Keratinocyte (primary cell): ENCODE results near the gene SHROOM3. TPM values are rescaled to one million over a fixed set of nuclear protein-coding genes. Genes with fewer than 3 reads are reported as not detected.

ENCODE experiments used
- DNase-seq: peaks from one replicate; pipeline ENCODE4 v3.0.0-alpha.2; 2011; ENCODE audit warnings: low read depth, missing footprints, low spot score
- FAIRE-seq: peaks from 2 replicates; lab custom pipeline; 2011; peaks lifted over from hg19 to GRCh38; lab: Jason Lieb, UNC
- H2AFZ ChIP-seq: 2 replicates; pipeline ENCODE4 v1.6.0; 2012; ENCODE audit warnings: low read length, control low read depth, inconsistent platforms; ENCODE audit not compliant: control insufficient read depth
- H3K27ac ChIP-seq: 2 replicates; pipeline ENCODE4 v1.5.1; 2011; ENCODE audit warnings: low read length; ENCODE audit not compliant: control insufficient read depth, insufficient read depth
- H3K27me3 ChIP-seq: 3 replicates; pipeline ENCODE4 v1.6.0; 2011; ENCODE audit warnings: low read length; ENCODE audit not compliant: control insufficient read depth, insufficient read depth; ENCODE audit errors: extremely low read depth
- H3K36me3 ChIP-seq, 2 experiments: 2 replicates in 1 of 2; 3 replicates in 1 of 2; pipeline ENCODE4 v1.5.1; 2011; ENCODE audit warnings: low read length in 2 of 2, mild to moderate bottlenecking in 1 of 2; ENCODE audit not compliant: control insufficient read depth in 2 of 2, insufficient read depth in 2 of 2; ENCODE audit errors: extremely low read depth in 1 of 2
- H3K4me1 ChIP-seq: 3 replicates; pipeline ENCODE4 v1.5.1; 2011; ENCODE audit warnings: low read length; ENCODE audit not compliant: control insufficient read depth, insufficient read depth; ENCODE audit errors: extremely low read depth
- H3K4me2 ChIP-seq: 3 replicates; pipeline ENCODE4 v1.6.0; 2011; ENCODE audit warnings: low read depth, low read length; ENCODE audit not compliant: control insufficient read depth, insufficient read depth; ENCODE audit errors: extremely low read depth
- H3K4me3 ChIP-seq, 3 experiments: fragments of 200-600 bp in 1 of 3; sonication (generic) in 1 of 3; 2 replicates in 2 of 3; 3 replicates in 1 of 3; pipeline ENCODE4 v1.5.1; 2011 to 2016; ENCODE audit warnings: low read length in 3 of 3, mild to moderate bottlenecking in 3 of 3, control low read depth in 2 of 3, inconsistent platforms in 1 of 3, low read depth in 1 of 3, mixed read lengths in 1 of 3, mixed run types in 1 of 3, moderate library complexity in 1 of 3; ENCODE audit not compliant: control insufficient read depth in 2 of 3, insufficient read depth in 2 of 3; ENCODE audit errors: extremely low read depth in 1 of 3
- H3K79me2 ChIP-seq: 2 replicates; pipeline ENCODE4 v1.6.0; 2012; ENCODE audit warnings: low read length; ENCODE audit not compliant: control insufficient read depth, insufficient read depth
- H3K9ac ChIP-seq: 3 replicates; pipeline ENCODE4 v1.6.0; 2011; ENCODE audit warnings: low read length; ENCODE audit not compliant: control insufficient read depth, insufficient read depth; ENCODE audit errors: extremely low read depth
- H3K9me1 ChIP-seq: 3 replicates; pipeline ENCODE4 v1.6.0; 2011; ENCODE audit warnings: low read length; ENCODE audit not compliant: control insufficient read depth, insufficient read depth; ENCODE audit errors: extremely low read depth
- H3K9me3 ChIP-seq: 2 replicates; pipeline ENCODE4 v1.5.1; 2012; ENCODE audit warnings: low read depth, low read length; ENCODE audit not compliant: control insufficient read depth
- H4K20me1 ChIP-seq: 3 replicates; pipeline ENCODE4 v1.6.0; 2011; ENCODE audit warnings: low read length; ENCODE audit not compliant: control insufficient read depth, insufficient read depth; ENCODE audit errors: extremely low read depth
- EZH2 ChIP-seq: IDR thresholded peaks from one replicate; pipeline ENCODE4 v1.6.1; 2012; ENCODE audit warnings: inconsistent platforms, mild to moderate bottlenecking, low read length, moderate library complexity
- dilution Hi-C: fragments of 300-500 bp; cut with MboI; formaldehyde crosslinking; loops from one replicate; pipeline ENCODE4 v1.7.0; 2020; ENCODE audit warnings: low sequenced_read_pairs; ENCODE audit not compliant: extremely low pct_ligation_motif_present
- polyA plus RNA-seq, 5 experiments: library from polyadenylated mRNA; depleted of rRNA in 3 of 5; stranded (reverse) in 3 of 5; stranded (forward) in 1 of 5; unstranded in 1 of 5; fragments of >200 nt; gene quantifications; 1 replicate in 1 of 5; 2 replicates in 3 of 5; 3 replicates in 1 of 5; pipeline versions ENCODE4 v1.2.1 to v1.2.3, GENCODE V29; 2011 to 2012; ENCODE audit warnings: missing spikeins in 2 of 5, low read depth in 1 of 5, low replicate concordance in 1 of 5
- TF ChIP-seq, protein P1 (sequence below), 3 experiments: IDR thresholded peaks in 1 of 3; conservative IDR thresholded peaks in 1 of 3; optimal IDR thresholded peaks in 1 of 3; 2 replicates in 2 of 3; 3 replicates in 1 of 3; pipeline versions ENCODE3 to v1.5.1; 2011; ENCODE audit warnings: low read length in 3 of 3, mild to moderate bottlenecking in 3 of 3, moderate library complexity in 2 of 3, control low read depth in 1 of 3, inconsistent platforms in 1 of 3; ENCODE audit not compliant: insufficient read depth in 2 of 3; ENCODE audit errors: extremely low read depth in 1 of 3

SHROOM3 gene
- polyA plus RNA-seq, 1 donor (not counting 4 experiments of a cell fraction or from before 2014, with no cell fraction given) = 4.9 TPM

- no peaks in the 10 kb centered on the region for H3K79me2 ChIP-seq
- DNase-seq (no peak), FAIRE-seq (no peak)
- no peaks in the 10 kb centered on the region for H3K9me3 ChIP-seq
- no peaks in the 10 kb centered on the region for H3K36me3 ChIP-seq
- H3K4me2 ChIP-seq = no peak overlapping the region
- no peaks in the 10 kb centered on the region for H4K20me1 ChIP-seq
- TF ChIP-seq EZH2 = no peak
- TF ChIP-seq, protein P1, sequence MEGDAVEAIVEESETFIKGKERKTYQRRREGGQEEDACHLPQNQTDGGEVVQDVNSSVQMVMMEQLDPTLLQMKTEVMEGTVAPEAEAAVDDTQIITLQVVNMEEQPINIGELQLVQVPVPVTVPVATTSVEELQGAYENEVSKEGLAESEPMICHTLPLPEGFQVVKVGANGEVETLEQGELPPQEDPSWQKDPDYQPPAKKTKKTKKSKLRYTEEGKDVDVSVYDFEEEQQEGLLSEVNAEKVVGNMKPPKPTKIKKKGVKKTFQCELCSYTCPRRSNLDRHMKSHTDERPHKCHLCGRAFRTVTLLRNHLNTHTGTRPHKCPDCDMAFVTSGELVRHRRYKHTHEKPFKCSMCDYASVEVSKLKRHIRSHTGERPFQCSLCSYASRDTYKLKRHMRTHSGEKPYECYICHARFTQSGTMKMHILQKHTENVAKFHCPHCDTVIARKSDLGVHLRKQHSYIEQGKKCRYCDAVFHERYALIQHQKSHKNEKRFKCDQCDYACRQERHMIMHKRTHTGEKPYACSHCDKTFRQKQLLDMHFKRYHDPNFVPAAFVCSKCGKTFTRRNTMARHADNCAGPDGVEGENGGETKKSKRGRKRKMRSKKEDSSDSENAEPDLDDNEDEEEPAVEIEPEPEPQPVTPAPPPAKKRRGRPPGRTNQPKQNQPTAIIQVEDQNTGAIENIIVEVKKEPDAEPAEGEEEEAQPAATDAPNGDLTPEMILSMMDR (optimal IDR thresholded peaks at IDR 0.05 in 1 of 3, IDR thresholded peaks at IDR 0.05 in 1 of 3, conservative IDR thresholded peaks at IDR 0.05 in 1 of 3; ENCODE audit: extremely low read depth in 1 of 3, insufficient read depth in 2 of 3, low read length in 3 of 3) = no peak
- no peaks in the 10 kb centered on the region for H3K27me3 ChIP-seq
- no peak overlapping the region for H2AFZ ChIP-seq
- dilution Hi-C loops = no loop called here
- H3K27ac ChIP-seq = no peak overlapping the region
- H3K9me1 ChIP-seq = no peaks in the 10 kb centered on the region
- H3K4me1 ChIP-seq = peaks cover 26% of the 10 kb centered on the region
- no peak overlapping the region for H3K9ac ChIP-seq
- H3K4me3 ChIP-seq = no peak overlapping the region
Measured at GRCh38 chr4:76644831-76645485, 209.9 kb downstream of the SHROOM3 start.

DNA sequence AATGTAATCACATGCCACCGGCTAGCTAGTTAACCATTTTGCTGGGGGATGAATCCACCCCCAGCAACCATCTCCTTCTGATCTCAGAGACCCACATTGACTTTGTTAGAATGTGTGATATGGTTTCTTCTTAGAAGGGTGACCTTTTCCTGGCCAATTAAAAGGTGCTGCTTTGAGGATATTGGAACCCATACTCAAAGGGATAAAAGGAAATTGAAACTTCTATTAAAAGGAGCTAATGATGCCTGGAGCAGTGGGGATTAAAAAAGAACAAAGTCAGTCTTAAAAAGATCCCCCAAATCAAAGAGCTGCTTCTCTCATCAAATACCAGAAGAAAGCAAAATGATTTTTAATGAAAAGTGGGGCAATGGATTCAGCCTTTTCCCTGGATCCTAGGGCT, 214.1 kb downstream of the SHROOM3 start:
- no peak overlapping the region for H3K4me2 ChIP-seq
- H3K79me2 ChIP-seq = no peaks in the 10 kb centered on the region
- H3K9ac ChIP-seq = no peak overlapping the region
- no peak overlapping the region for H2AFZ ChIP-seq
- H3K4me3 ChIP-seq = no peak overlapping the region
- no peaks in the 10 kb centered on the region for H4K20me1 ChIP-seq
- FAIRE-seq (no peak), DNase-seq (no peak)
- H3K27ac ChIP-seq = no peak overlapping the region
- no peaks in the 10 kb centered on the region for H3K27me3 ChIP-seq
- no peaks in the 10 kb centered on the region for H3K4me1 ChIP-seq
- dilution Hi-C loops = no loop called here
- no peaks in the 10 kb centered on the region for H3K36me3 ChIP-seq
- no peaks in the 10 kb centered on the region for H3K9me1 ChIP-seq
- TF ChIP-seq, protein P1 (optimal IDR thresholded peaks at IDR 0.05 in 1 of 3, IDR thresholded peaks at IDR 0.05 in 1 of 3, conservative IDR thresholded peaks at IDR 0.05 in 1 of 3; ENCODE audit: extremely low read depth in 1 of 3, insufficient read depth in 2 of 3, low read length in 3 of 3) = no peak
- TF ChIP-seq EZH2 = no peak
- no peaks in the 10 kb centered on the region for H3K9me3 ChIP-seq
